Measurements from ENCODE around the gene NBEAL1.

DNA sequence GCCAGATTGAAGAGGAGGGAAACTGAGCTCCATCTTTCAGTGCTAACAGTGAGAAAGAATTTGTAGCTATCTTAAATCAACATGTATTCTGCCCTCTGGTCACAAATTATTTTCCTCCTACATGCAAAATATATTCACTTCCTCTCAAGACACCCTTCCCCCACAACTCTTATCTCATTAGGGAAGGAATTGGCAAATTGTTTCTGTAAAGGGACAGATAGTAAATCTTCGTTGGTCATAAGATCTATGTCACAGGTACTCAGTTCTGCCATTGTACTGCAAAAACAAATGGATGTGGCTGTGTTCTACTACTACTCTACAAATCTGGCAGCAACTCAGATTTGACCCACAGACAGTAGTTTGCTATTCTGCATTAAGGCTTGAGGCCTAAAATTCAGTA is 171.2 kb downstream of the NBEAL1 start:
- TF ChIP-seq, protein P1, sequence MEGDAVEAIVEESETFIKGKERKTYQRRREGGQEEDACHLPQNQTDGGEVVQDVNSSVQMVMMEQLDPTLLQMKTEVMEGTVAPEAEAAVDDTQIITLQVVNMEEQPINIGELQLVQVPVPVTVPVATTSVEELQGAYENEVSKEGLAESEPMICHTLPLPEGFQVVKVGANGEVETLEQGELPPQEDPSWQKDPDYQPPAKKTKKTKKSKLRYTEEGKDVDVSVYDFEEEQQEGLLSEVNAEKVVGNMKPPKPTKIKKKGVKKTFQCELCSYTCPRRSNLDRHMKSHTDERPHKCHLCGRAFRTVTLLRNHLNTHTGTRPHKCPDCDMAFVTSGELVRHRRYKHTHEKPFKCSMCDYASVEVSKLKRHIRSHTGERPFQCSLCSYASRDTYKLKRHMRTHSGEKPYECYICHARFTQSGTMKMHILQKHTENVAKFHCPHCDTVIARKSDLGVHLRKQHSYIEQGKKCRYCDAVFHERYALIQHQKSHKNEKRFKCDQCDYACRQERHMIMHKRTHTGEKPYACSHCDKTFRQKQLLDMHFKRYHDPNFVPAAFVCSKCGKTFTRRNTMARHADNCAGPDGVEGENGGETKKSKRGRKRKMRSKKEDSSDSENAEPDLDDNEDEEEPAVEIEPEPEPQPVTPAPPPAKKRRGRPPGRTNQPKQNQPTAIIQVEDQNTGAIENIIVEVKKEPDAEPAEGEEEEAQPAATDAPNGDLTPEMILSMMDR (conservative IDR thresholded peaks at IDR 0.05; ENCODE audit: low read depth in 2 of 2), result no peak
- no peak for TF ChIP-seq CREB1 (CRISPR knock-in tag; IDR thresholded peaks at IDR 0.05; ENCODE audit: low read depth)
- no peak for TF ChIP-seq POLR2AphosphoS5 (IDR thresholded peaks at IDR 0.05; ENCODE audit: low read depth)
- TF ChIP-seq EZH2 (IDR thresholded peaks at IDR 0.05; ENCODE audit: low read depth, unreplicated experiment), result no peak
- TF ChIP-seq EZH2phosphoT487 (IDR thresholded peaks at IDR 0.05; ENCODE audit: unreplicated experiment), result no peak
- TF ChIP-seq NANOG (IDR thresholded peaks at IDR 0.05; ENCODE audit: borderline replicate concordance), result no peak
- TF ChIP-seq, protein P2, sequence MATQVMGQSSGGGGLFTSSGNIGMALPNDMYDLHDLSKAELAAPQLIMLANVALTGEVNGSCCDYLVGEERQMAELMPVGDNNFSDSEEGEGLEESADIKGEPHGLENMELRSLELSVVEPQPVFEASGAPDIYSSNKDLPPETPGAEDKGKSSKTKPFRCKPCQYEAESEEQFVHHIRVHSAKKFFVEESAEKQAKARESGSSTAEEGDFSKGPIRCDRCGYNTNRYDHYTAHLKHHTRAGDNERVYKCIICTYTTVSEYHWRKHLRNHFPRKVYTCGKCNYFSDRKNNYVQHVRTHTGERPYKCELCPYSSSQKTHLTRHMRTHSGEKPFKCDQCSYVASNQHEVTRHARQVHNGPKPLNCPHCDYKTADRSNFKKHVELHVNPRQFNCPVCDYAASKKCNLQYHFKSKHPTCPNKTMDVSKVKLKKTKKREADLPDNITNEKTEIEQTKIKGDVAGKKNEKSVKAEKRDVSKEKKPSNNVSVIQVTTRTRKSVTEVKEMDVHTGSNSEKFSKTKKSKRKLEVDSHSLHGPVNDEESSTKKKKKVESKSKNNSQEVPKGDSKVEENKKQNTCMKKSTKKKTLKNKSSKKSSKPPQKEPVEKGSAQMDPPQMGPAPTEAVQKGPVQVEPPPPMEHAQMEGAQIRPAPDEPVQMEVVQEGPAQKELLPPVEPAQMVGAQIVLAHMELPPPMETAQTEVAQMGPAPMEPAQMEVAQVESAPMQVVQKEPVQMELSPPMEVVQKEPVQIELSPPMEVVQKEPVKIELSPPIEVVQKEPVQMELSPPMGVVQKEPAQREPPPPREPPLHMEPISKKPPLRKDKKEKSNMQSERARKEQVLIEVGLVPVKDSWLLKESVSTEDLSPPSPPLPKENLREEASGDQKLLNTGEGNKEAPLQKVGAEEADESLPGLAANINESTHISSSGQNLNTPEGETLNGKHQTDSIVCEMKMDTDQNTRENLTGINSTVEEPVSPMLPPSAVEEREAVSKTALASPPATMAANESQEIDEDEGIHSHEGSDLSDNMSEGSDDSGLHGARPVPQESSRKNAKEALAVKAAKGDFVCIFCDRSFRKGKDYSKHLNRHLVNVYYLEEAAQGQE (IDR thresholded peaks at IDR 0.05; ENCODE audit: unreplicated experiment), result no peak
- TF ChIP-seq JUNB (IDR thresholded peaks at IDR 0.05; ENCODE audit: unreplicated experiment), result no peak
- no peak for TF ChIP-seq ZNF114 (CRISPR knock-in tag; IDR thresholded peaks at IDR 0.05)
- TF ChIP-seq, protein P3, sequence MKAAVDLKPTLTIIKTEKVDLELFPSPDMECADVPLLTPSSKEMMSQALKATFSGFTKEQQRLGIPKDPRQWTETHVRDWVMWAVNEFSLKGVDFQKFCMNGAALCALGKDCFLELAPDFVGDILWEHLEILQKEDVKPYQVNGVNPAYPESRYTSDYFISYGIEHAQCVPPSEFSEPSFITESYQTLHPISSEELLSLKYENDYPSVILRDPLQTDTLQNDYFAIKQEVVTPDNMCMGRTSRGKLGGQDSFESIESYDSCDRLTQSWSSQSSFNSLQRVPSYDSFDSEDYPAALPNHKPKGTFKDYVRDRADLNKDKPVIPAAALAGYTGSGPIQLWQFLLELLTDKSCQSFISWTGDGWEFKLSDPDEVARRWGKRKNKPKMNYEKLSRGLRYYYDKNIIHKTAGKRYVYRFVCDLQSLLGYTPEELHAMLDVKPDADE (IDR thresholded peaks at IDR 0.05), result no peak
- TF ChIP-seq STAT1 (IDR thresholded peaks at IDR 0.05; ENCODE audit: unreplicated experiment), result no peak
- TF ChIP-seq ZNF331 (CRISPR knock-in tag; IDR thresholded peaks at IDR 0.05; ENCODE audit: low read depth), result no peak
- TF ChIP-seq, protein P4, sequence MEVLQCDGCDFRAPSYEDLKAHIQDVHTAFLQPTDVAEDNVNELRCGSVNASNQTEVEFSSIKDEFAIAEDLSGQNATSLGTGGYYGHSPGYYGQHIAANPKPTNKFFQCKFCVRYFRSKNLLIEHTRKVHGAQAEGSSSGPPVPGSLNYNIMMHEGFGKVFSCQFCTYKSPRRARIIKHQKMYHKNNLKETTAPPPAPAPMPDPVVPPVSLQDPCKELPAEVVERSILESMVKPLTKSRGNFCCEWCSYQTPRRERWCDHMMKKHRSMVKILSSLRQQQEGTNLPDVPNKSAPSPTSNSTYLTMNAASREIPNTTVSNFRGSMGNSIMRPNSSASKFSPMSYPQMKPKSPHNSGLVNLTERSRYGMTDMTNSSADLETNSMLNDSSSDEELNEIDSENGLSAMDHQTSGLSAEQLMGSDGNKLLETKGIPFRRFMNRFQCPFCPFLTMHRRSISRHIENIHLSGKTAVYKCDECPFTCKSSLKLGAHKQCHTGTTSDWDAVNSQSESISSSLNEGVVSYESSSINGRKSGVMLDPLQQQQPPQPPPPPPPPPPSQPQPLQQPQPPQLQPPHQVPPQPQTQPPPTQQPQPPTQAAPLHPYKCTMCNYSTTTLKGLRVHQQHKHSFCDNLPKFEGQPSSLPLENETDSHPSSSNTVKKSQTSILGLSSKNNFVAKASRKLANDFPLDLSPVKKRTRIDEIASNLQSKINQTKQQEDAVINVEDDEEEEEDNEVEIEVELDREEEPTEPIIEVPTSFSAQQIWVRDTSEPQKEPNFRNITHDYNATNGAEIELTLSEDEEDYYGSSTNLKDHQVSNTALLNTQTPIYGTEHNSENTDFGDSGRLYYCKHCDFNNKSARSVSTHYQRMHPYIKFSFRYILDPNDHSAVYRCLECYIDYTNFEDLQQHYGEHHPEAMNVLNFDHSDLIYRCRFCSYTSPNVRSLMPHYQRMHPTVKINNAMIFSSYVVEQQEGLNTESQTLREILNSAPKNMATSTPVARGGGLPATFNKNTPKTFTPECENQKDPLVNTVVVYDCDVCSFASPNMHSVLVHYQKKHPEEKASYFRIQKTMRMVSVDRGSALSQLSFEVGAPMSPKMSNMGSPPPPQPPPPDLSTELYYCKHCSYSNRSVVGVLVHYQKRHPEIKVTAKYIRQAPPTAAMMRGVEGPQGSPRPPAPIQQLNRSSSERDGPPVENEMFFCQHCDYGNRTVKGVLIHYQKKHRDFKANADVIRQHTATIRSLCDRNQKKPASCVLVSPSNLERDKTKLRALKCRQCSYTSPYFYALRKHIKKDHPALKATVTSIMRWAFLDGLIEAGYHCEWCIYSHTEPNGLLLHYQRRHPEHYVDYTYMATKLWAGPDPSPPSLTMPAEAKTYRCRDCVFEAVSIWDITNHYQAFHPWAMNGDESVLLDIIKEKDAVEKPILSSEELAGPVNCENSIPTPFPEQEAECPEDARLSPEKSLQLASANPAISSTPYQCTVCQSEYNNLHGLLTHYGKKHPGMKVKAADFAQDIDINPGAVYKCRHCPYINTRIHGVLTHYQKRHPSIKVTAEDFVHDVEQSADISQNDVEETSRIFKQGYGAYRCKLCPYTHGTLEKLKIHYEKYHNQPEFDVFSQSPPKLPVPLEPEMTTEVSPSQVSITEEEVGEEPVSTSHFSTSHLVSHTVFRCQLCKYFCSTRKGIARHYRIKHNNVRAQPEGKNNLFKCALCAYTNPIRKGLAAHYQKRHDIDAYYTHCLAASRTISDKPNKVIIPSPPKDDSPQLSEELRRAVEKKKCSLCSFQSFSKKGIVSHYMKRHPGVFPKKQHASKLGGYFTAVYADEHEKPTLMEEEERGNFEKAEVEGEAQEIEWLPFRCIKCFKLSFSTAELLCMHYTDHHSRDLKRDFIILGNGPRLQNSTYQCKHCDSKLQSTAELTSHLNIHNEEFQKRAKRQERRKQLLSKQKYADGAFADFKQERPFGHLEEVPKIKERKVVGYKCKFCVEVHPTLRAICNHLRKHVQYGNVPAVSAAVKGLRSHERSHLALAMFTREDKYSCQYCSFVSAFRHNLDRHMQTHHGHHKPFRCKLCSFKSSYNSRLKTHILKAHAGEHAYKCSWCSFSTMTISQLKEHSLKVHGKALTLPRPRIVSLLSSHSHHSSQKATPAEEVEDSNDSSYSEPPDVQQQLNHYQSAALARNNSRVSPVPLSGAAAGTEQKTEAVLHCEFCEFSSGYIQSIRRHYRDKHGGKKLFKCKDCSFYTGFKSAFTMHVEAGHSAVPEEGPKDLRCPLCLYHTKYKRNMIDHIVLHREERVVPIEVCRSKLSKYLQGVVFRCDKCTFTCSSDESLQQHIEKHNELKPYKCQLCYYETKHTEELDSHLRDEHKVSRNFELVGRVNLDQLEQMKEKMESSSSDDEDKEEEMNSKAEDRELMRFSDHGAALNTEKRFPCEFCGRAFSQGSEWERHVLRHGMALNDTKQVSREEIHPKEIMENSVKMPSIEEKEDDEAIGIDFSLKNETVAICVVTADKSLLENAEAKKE (CRISPR knock-in tag; IDR thresholded peaks at IDR 0.05), result no peak

All from GM23338 (cell line).